EL (cell line): Measurements from ENCODE around the gene DNAH17.
"Not testable (repeated sequence)": the region's sequence is repeated elsewhere in the genome, so short reads cannot be mapped to it uniquely, and the experiment has no call there.

Experiments used
- DNase-seq: peaks from one replicate; pipeline ENCODE4 v3.0.0-alpha.2; 2016

DNAH17 gene

GRCh38 chr17:78475211-78475610, 102.0 kb downstream of the DNAH17 start:
- no peak for DNase-seq

GRCh38 chr17:78474614-78475146, 102.5 kb downstream of the DNAH17 start:
- no peak for DNase-seq

DNA sequence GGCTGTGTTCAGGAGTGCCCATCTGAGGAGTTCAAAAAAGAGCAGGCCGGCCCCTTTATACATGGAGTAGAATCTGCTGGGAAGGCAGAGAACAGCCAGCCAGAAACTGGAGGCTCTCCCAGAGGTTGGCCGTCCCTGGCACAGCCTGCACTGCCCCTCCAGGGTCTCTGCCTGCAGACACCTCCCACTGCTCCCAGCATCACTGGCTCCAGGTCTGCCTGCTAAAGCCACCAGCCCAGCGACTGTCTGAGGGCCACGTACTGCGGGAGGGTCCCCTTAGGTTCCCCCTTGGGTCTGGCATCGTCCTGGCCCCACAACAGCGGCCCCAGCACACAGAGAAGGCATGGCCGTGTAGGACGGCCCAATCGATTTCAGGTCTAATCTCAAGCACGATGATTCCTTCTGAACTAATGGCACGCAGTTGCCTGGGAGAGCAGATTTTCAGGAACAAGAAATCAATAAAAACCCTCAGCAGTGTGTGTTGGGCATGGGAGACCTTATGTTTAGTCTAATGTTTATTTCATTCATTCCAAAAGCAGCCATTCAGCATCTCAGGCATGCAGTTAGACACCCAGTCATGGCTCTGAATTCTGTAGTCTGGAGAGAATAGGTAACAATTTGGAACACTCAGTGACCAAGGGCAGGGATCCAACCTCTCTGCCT, 103.1 kb downstream of the DNAH17 start:
- no peak for DNase-seq

DNA sequence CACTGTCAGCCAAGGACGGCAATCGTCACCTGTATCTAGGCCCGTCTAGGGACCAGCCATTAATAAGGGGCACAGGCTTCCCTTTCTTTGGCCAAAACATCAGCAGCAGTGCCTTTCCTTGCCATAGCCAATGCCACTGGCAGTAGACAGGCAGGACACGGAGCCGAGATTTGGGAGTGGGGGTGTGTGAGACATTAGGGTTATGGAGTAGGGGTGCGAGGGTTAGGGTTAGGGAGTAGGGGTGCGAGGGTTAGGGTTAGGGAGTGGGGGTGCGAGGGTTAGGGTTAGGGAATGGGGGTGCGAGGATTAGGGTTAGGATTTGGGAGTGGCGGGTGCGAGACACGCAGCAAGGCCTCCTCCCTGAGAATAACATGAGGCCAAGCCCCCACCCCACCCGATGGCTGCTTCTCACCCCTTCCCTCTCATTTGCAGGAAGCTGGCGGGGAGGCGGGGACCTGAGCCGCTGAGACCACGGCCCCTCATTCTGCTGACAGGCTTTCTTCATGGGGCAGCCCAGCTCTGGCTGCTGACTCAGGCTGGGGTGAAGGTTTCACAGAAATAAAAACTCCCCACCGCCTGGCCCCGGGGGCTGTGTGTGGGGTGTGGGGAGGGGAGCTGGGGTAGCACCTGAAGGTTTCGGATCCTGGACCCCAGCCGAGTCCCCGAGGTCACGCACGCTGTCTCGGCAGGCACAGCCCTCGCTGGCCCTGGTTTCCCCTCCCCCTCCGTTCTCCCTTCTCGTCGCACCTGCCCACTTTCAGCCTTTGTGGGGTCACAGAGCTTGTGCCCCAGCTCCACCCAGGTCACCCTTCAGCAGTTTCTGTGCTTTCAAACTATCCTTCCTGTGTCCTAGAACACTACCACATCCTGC, 104.9 kb downstream of the DNAH17 start:
- DNase-seq: no peak

GRCh38 chr17:78471635-78472034, 105.6 kb downstream of the DNAH17 start:
- DNase-seq: no peak

DNA sequence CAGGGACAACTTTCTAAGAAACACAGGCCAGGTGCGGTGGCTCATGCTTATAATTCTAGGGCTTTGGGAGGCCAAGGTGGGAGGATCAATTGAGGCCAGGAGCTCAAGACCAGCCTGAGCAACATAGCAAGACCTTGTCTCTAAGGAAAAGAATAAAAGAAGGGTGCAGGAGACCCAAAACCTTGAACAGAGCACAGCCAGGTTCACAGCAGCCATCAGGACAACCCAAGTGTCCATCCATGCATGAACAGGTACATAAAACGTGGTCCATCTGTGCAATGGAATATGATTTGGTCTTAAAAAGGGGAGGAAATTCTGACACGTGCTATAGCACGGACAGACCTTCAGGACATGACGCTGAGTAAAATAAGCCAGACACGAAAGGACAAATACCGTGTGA, 107.8 kb downstream of the DNAH17 start:
- DNase-seq: no peak

- no peak for DNase-seq
Measured at GRCh38 chr17:78468366-78468765, 108.8 kb downstream of the DNAH17 start.

DNA sequence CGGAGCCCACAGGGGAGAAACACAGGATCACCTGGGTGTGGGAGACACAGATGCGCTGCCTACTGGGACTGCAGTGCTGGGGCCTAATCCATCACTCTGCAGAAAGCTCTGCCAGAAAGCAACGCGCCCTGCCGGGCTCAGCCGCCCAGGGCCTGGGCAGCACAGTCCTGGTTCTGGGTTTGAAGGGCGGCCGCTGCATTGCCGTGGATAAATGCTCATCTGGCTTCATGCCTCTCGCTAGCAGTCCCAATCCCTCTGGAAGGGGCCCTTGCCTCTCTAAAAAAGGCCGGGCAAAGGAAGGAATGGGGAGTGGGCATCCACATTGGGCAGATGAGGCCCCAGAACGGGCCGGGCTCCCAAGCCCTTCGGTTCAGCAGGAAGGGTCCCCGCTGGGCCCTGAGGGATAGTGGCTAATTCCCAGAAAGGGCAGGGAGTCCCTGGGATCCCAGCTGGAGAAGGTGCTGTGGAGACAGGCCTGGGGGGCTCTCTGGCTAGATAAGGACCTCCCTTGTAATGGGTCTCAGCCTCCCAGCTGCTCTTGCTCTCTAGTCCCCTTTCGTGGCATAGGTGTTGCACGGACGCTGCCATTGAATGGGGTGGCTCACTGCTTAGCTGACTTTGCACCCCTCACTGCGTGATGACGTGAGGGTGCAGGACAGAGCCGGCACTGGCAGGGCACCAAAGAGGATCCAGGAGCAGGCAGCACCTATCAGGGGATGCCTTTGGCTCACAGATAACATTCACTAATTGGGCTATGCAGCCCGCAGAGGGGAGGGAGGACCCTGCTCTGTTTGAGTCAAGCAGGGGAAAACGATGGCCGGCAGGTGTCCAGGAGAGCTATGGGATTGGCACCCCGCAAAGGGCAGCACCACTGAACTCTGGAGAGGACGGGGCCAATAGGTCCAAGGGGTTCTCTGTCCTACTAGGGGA, 110.1 kb downstream of the DNAH17 start:
- no peak for DNase-seq

- not testable (repeated sequence) for DNase-seq
Measured at GRCh38 chr17:78466109-78466785, 110.9 kb downstream of the DNAH17 start.

DNA sequence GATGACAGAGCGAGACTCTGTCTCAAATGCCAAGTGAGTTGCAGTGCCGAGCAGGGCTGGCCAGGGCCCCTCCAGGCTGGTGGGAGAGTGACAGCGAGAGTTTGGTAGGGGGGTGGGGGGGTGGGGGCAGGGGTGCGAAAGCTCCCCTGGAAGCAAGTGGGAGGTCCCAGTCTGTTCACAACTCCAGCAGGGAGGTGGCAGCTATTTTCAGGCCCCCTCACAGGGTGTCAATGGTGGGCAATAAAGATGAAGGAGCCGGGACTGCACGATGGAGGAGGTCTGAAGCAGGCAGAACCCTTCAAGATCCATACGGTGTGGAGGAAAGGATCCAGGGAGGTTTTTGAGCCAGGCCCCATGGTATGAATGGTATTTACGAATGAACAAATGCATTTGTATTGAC, 115.0 kb downstream of the DNAH17 start:
- DNase-seq: no peak

- DNase-seq: no peak
Measured at GRCh38 chr17:78461799-78462053, 115.5 kb downstream of the DNAH17 start.

GRCh38 chr17:78460951-78461798, 116.0 kb downstream of the DNAH17 start:
- DNase-seq: no peak

DNA sequence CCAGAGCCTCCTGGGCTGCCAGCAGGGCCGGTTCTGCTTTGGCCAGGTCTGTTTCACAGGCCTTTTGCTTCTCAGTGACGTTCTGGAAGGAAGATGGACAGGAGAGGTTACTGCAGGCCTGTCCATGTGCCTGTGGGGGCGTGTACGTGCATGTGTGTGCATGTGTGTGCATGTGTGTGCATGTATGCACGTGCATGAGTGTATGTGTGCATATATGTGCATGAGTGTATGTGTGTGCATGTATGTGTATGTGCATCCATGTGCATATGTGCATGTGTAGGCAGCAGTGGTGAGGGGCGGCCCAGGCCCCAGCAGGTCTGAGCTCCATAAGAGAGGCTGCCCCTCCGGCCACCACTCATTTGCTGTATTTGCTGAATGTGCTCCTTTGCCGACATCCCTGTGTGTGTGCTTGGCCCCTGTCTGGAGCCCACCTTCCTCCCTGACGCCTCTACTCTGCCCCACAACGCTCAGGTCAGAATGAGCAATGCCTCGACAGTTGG, 117.0 kb downstream of the DNAH17 start:
- DNase-seq: no peak

GRCh38 chr17:78459696-78460095, 117.5 kb downstream of the DNAH17 start:
- DNase-seq: no peak

- no peak for DNase-seq
Measured at GRCh38 chr17:78458736-78459335, 118.4 kb downstream of the DNAH17 start.

- no peak for DNase-seq
Measured at GRCh38 chr17:78458091-78458490, 119.1 kb downstream of the DNAH17 start.

GRCh38 chr17:78454346-78454745, 122.8 kb downstream of the DNAH17 start:
- no peak for DNase-seq

- DNase-seq: no peak
Measured at GRCh38 chr17:78451753-78452152, 125.4 kb downstream of the DNAH17 start.

DNA sequence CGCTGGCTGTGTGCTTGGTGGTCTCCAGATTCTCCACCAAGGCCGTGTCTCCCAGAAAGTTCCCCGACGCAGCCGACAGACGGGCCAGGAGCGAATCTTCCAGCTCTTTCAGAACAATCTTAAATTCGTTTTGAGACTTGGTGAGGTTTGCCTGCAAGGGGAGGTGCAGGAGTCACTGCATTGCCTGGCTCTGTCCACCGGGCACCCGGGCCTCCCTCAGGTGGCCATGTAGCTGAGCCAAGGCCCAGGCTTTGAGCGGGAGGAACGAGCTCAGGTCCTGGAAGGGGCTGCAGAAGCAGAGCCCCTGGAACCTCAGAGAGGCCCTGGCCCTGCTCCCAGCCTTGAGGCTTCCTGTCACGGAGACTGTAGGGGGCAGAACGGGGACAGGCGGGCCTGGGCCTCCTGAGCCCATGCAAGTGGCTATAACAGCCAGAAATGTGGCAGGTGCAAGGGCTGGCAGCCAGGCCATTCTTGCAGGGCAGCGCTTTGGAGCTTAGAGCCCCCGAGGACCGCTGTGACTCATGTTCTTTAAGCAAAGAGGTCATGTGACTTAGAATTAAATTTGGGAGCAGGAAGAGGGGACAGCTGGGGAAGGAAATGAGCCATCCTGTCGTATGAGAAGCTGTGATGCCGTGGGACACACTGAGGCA, 126.4 kb downstream of the DNAH17 start:
- peak; percentile 18 for DNase-seq

- DNase-seq: no peak
Measured at GRCh38 chr17:78449983-78450595, 127.1 kb downstream of the DNAH17 start.
